IPS DF 19.7 (cell line): ENCODE results near the gene KPNA6.
"Not testable (repeated sequence)": the region's sequence is repeated elsewhere in the genome, so short reads cannot be mapped to it uniquely, and the experiment has no call there.

Source experiments
- DNase-seq: peaks from one replicate; pipeline ENCODE4 v3.0.0-alpha.2; 2013; ENCODE audit warnings: low read depth, low spot score

Gene KPNA6

GRCh38 chr1:32107742-32108661, at the start of gene KPNA6:
Gene KPNA6, plus strand, starts transcription at chr1:32108056. Its CDS starts 75 bp downstream, at chr1:32108131.
- DNase-seq, result peak; percentile 93

DNA sequence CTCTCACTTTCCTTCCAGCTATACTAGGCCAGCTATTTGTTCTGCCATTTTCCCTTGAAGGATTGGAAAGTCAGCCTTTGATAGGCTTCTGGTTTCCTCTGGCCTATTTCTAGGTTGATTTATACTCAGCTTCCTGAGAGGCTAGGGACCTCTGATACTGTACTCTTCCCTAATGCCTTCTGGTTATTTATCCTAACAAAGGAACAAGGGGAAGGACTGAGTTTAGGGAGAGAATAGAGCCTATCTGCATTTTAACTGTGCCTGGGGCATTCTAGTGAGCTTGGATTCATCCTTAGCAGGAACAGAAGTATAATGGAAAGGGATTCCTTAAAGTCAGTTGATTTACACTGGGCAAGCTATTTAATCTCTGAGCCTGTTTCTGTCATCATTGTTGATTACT, 46.9 kb upstream of the KPNA6 start:
- peak; percentile 42 for DNase-seq

DNA sequence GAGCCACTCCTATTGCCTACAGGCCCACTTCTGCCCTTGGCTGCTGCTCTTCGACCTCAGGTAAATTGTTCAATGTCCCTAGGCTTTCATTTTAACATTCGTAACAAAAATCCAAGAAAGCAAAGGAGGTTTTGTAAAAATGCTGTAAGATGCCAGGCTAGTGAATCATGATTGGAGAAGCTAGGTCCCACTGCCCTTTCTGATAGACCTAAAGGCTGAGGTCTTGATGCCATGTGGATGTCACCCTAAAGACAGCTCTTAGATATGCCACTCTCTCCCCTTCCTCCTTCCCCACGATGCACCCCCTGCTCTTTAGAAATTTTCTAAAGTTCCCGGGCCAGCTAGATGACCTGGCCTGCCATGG, 45.0 kb upstream of the KPNA6 start:
- no peak for DNase-seq

DNA sequence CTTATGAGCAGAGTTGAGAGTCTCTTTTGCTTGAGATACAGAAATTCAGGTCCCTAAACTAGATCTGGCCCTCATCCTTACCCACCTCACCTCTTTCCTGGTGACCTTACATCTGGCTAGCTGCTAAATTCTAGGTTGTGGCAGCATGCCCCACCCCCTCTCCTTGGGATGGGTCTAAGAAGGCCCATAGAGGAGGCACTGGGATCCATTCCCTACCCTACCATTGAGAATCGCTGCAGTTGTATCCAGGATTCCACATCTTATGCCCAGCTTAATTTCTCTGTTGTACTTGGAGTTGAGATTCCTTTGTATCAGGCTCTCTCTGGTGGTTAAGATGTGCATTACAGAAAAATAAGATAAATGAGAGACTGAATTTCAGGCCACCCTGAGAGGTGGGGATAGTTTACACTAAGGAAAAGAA, 44.6 kb upstream of the KPNA6 start:
- no peak for DNase-seq

GRCh38 chr1:32065613-32066488, 42.0 kb upstream of the KPNA6 start:
- not testable (repeated sequence) for DNase-seq

- DNase-seq, result no peak
Observed at GRCh38 chr1:32066489-32066873, 41.4 kb upstream of the KPNA6 start.

DNA sequence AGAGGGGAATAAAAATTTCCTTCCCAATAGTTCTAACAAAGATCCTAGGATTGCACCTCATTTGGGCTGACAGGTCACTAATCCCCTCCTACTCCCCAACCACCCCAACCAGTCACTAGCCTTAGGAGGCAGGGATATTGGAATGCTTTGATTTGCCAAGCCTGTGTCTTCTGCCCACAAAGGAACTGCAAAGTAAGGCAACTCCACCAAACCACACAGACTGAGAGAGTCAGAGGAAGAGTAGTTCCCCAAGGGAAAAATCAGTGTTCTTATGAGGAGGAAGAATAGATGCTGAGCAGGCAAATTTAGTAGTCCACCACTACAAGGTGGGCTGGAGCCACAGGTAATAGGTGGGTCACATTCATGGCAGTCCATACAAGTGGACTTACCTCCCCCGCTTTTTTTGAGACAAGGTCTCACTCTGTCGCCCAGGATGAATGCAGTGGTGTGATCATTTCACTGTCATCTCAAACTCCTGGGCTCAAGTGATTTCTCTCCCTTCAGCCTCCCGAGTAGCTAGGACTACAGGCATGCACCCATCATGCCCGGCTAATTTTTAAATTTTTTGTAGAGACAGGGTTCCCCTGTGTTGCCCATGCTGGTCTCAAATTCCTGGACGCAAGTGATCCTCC, 38.8 kb upstream of the KPNA6 start:
- no peak for DNase-seq

DNA sequence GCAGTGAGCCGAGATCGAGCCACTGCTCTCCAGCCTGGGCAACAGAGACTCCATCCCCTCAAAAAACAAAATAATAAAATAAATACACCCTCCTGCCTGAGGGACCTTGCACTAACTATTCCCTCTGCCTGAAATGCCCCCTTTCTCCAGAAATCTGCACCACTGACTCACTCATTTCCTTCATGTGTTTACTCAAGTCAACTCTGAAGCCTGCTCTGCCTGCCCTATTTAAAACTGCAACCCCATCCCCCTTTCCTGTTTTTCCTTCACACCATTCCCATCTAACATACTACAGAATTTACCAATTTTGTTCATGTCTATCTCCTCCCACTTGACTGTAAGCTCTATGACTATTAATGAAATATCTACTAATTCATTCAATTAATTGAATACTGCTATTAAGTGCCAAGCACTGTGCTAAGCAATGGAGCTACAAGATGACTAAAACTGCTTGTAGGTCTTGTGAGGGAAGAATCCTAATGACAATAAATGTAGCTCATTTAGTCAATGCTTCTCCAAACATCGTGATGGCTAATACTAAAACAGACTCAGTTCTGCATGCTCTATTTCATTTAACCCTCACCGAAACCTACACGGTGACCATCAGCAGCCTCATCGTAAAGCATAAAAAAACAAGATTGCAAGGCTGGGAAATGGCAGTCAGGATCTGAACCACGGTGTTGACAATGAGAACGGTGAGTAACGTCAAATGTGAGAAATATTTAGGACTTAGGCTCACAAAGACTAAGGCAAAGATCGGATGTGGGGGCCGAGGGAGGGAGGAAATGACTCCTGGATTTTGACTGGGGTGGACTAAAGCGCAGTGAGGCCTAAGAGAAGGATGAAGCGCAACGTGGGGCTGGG, 35.9 kb upstream of the KPNA6 start:
- DNase-seq, result no peak

DNA sequence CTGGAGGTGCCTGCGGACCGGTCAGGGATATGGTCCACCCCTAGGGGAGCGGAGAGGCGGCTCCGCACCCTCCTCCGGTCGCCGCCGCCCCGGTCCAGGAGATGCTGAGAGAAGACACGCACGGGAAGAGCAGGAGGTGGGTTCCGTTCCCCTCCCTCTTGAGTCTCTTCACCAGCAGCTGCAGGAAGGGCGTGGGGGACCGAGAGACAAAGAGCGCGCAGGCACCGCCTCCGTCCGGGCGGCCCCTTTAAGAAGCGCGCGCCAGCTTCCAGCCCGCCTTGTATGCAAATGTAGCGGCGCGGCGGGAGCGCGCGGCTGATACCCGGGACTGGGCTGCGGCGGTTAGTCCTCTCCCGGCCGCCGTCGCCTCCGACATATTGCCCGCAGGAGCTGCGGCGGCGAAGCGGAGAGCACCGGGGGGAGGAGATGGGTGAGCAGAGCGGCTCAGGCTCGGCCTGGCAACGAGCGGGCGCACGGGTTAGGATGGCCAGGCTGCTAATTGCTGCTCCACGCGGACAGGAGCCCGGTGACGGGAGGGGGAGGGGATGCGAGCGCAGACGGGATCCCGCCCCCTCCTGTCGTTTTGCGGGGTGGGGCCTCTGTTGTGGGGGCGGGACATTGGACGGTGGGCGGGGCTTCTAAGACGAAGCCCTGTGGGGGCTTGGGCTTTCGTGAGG, 35.1 kb upstream of the KPNA6 start, which contains the start of gene TMEM39B:
Gene TMEM39B, plus strand, starts transcription at position 318 of the 677 bp plus-strand sequence. Its CDS starts 109 bp downstream, at position 427.
- peak; percentile 89 for DNase-seq

GRCh38 chr1:32073299-32074229, 34.3 kb upstream of the KPNA6 start:
- peak; percentile 83 for DNase-seq

DNA sequence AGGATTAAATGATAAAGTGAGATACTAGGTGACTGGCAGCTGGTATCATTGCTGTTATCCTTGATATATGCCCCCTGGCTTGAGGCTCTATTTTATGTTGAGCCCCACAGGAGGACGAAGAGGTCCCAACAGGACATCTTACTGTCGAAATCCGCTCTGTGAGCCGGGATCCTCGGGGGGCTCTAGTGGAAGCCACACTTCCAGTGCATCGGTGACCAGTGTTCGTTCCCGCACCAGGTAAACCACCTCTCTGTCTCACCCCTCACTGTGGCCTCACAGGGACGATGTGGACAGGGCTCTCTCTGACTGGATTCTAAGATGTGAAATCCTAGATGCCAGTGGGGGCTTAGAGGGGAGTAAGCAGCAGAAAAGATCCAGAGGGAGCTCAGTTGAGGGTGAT, 33.0 kb upstream of the KPNA6 start:
- DNase-seq, result no peak

- DNase-seq, result no peak
Observed at GRCh38 chr1:32077451-32077850, 30.4 kb upstream of the KPNA6 start.

- no peak for DNase-seq
Observed at GRCh38 chr1:32082022-32082421, 25.8 kb upstream of the KPNA6 start.

DNA sequence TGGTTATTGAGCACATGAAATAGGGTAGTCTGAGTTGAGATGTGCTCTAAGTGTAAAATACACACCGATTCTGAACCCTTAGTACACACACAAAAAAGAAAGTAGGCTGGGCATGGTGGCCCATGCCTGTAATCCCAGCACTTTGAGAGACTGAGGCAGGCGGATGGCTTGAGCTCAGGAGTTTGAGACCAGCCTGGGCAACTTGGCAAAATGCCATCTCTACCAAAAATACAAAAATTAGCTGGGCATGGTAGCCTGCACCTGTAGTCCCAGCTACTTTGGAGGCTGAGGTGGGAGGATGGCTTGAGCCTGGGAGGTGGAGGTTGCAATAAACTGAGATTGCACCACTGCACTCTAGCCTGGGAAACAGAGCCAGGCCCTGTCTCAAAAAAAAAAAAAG, 21.5 kb upstream of the KPNA6 start:
- not testable (repeated sequence) for DNase-seq

- no peak for DNase-seq
Observed at GRCh38 chr1:32091176-32091575, 16.7 kb upstream of the KPNA6 start.

- no peak for DNase-seq
Observed at GRCh38 chr1:32091591-32091990, 16.3 kb upstream of the KPNA6 start.

DNA sequence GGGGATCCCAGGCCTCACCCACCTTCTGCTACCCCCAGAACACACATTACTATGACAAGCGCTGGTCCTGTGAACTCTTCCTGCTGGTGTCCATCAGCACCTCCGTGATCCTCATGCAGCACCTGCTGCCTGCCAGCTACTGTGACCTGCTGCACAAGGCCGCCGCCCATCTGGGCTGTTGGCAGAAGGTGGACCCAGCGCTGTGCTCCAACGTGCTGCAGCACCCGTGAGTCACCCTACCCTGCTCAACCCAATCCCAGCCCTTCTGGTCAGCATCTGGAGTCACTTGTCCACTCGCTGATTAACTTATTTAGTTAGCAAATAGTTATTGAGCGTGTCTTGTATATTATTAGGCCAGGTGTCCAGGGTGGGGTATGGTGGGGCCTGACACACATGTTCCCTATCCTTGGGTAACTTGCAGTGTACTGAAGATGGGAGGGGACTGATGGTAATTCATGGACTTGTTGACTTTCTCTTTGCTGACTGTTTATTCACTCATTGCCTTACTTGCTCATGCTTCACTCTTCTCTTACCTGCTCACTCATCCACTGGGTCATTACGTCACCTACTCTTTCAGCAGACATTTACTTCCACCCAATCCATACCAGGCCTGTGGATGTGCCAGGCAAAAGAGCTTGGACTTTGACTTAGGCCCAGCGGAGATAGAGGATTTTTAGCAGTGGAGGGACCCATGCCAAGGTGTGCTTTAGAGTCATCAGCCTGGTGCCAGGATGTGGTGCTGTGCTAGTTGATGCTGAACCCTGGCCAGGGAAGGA, 12.9 kb upstream of the KPNA6 start:
- DNase-seq, result no peak

DNA sequence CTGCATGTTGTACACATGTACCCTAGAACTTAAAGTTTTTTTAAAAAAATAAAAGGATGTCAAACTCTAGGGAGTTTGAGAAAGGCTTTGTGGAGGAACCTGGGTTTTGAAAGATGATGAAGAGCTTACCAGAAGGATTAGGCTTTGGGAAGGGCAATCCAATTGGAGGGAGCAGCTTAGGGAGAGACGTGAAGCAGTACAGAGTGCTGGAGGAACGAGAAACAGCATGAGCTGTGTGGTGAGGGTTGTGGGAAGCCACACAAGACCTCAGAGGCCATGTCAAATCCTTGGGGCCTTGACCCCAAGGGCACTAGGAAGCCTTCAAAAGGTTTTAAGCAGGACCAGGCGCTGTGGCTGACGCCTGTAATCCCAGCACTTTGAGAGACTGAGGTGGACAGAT, 8.4 kb upstream of the KPNA6 start:
- no peak for DNase-seq

GRCh38 chr1:32100359-32100758, 7.5 kb upstream of the KPNA6 start:
- DNase-seq, result no peak
